ENCODE data around the gene RAB11FIP4.

RAB11FIP4 gene

GRCh38 chr17:31386542-31387075 is 4.9 kb upstream of the RAB11FIP4 start:
- DNase-seq (ENCODE audit: low spot score): no peak

DNA sequence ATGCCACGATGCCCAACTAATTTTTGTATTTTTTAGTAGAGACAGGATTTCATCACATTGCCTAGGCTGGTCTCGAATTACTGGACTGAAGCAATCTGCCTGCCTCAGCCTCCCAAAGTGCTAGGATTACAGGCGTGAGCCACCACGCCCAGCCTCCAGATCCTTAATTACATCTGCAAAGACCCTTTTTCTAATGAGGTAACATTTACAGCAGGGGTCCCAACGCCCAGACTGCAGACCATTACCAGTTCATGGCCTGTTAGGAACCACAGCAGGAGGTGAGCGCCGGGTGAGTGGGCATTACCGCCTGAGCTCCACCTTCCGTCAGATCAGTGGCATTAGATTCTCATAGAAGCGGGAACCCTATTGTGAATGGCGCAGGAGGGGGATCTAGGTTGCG is 4.0 kb upstream of the RAB11FIP4 start:
- no peak for DNase-seq (ENCODE audit: low spot score)

- no peak for DNase-seq (ENCODE audit: low spot score)
Measured at GRCh38 chr17:31388351-31388750, 3.1 kb upstream of the RAB11FIP4 start.

DNA sequence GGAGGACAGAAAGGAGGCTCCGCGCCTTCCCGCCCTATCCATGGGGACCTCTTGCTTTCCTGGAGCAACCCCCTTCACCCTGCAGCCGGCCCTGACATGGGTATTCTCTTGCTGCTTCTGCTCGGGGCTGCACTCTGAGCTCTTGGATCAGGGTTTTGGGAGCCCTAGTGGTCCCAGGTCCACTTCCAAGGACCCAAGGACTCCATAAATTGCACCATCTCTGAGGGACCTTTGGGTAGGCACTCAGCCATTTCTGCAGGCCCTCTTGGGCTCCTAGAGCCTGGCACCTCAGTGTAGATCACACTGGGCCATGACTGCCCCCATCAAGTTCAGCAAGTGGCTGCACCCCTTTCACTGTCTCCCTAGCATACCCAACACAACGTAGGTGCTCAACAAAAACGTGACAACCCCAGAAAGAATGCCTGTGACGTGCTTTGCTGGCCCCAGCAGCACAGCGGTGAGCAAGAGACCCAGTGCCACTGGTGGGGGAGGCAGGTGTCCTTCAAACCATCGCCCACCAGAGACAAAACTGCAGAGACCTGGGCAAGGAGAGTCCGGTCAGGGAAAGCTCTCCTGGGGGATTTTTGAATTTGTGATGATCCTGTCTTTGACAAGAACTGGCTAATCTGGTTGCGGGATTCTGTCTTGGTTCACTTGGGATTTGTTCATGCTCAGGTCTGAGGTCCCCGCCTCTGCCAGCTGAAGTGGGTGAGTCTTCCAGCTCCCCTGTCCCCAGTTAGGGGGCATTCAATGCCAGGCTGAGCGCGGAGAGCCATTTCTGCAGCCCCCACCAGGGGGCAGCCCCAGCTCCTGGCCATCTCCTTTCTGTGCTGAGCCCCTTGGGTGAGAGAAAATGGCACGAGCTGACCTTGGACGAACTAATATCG is 2.5 kb upstream of the RAB11FIP4 start:
- peak; percentile 31 for DNase-seq (ENCODE audit: low spot score)

DNA sequence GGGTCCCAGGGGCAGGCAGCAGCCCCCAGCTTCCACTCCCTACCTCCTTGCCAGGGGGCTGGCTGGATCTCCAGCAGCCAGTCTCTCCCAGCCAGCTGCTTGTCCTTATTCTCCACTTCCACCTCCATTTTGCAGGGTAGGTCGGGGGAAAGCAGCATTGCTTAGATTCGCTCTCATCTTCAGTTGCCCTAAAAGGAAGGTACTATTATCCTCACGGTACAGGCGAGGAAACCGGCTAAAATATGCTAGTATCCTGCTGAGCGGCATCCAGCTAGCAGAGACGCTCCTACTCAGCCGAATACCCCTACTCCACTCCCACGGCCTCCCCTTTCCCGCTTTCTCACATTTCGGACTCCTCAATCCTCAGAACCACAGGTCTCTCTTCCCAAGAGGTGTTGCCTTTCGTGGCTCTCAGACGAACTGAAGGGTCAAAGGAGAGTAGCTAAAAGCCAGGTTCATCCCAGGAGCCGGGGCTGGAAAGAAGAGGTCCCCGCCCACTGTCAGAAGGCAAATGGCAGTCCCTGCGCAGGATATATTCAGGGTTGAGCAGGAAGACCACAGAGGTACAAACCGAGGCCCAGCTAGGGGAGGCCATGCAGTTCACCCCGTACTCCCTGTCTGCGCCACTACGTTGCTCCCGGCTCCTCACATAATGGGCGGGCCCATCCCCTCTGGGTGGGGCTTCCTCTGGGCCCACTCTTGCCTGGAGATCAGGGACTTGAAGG is 1.7 kb upstream of the RAB11FIP4 start:
- no peak for DNase-seq (ENCODE audit: low spot score)

- no peak for DNase-seq (ENCODE audit: low spot score)
Measured at GRCh38 chr17:31390426-31390747, 1.1 kb upstream of the RAB11FIP4 start.

DNA sequence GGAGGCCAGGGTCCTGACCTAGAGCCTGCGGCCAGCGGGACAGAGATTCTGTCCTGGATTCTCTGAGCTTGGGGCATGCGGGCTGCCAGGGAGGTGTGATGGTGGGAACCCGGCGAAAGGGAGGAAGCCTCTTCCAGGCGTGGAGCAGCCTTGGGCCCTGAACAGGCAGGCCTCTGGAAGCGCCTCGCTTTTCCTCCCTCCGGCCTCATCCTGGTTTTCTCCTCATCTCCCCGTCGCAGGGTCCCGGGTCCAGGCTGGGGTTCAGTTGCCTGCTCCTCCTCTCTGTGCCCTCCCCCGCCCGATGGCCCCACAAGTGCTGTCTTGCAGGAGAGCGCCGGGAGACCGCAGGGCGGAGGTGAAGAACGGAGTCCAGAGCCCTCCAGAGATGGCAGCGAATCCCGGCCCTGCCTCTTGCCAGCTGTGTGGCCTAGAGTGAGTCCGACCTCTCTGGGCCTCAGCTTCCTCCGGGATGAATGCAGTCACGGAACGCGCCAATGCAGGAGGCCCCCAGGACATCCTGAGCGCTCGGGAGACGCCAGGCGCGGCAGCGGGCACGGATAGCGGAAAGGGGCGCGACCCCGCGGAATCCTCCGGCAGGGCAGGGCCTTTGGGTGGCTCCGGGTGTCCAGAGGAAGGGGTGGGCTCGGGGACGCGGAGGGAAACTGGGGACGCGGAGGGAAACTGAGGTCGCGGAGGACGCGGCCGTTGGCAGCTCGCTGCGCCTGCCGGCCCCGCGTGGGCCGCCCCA is 553 bp upstream of the RAB11FIP4 start:
- DNase-seq (ENCODE audit: low spot score): no peak

GRCh38 chr17:31392002-31392855 is 754 bp downstream of the RAB11FIP4 start:
- no peak for DNase-seq (ENCODE audit: low spot score)

GRCh38 chr17:31392856-31393748 is 1.6 kb downstream of the RAB11FIP4 start:
- no peak for DNase-seq (ENCODE audit: low spot score)

- no peak for DNase-seq (ENCODE audit: low spot score)
Measured at GRCh38 chr17:31393749-31394146, 2.3 kb downstream of the RAB11FIP4 start.

DNA sequence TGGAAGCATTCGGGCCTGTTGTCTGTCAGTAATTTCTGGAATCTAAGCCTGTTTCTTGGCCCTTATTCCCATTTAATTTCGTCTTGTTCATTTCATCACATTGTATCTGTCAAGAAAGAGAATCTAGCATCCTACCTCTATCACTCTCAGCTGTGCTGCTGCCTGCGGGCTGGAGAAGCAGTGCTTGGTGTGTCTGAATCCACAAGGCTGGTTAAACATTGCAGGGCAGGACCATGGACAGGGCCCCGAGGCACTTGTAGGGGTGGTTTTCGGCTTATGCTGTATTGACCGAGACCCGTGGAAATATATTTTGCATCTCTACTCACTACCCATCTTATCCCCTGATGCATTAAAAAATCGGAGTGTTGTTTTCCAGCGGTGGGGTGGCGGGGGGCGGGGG is 3.1 kb downstream of the RAB11FIP4 start:
- DNase-seq (ENCODE audit: low spot score): no peak

GRCh38 chr17:31397256-31397939 is 5.9 kb downstream of the RAB11FIP4 start:
- DNase-seq (ENCODE audit: low spot score): no peak

GRCh38 chr17:31398381-31399311 is 7.2 kb downstream of the RAB11FIP4 start:
- no peak for DNase-seq (ENCODE audit: low spot score)

DNA sequence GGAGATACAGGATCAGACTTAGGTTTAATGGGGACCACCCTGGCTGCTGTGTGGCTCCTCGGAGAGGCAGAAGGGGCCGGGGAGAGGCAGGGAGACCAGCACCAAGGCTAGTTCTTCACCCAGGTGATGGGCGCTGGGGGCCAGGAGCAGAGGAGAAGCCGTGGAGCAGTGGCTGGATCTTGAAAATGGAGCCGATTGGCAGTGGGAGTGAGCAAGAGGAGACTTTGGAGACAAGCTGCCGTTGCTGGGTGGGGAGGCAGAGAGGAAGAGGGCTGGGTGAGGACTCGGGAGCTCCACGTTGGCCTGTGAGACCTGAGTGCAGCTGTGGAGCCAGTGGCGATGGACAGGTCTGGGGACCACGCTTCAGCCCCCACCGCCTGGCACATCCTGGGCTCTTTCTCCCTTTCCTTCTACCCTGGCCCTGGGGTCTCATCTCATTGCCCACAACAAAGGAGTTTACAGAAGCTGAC is 9.0 kb downstream of the RAB11FIP4 start:
- no peak for DNase-seq (ENCODE audit: low spot score)

DNA sequence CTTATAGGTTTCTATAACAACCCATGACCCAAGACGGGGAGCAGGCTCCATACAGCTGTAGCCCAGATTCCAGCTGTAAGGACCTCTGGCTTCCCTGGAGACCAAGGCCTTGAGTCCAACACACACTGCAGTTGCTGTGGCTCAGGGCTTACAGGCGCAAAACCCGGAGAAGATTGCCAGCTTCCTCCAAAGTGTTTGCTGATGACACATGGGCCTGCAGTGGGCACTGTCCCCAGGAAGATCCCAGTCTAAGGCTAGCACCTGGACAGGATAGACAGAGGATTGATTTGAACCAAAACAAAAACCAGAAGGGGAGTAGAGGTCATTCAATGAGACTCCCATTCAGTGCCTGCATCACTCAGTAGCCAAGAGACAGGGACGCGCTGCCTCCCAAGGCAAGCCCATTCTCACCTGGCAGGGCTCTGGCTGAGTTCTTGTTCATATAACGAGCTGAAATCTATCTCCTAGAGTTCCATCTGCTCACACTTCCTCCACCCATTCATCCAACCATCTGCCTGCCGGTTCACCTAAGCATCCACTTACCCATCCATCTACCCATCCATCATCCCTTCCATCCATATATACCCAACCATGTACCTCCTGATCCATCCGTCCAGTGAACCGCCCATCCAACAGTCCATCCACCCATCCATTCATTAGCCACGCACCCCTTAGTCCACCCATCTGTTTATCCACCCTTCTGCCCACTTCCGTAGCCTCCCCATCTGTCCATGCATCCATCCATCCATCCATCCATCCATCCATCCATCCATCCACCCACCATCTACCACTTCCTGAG is 10.2 kb downstream of the RAB11FIP4 start:
- DNase-seq (ENCODE audit: low spot score): no peak

DNA sequence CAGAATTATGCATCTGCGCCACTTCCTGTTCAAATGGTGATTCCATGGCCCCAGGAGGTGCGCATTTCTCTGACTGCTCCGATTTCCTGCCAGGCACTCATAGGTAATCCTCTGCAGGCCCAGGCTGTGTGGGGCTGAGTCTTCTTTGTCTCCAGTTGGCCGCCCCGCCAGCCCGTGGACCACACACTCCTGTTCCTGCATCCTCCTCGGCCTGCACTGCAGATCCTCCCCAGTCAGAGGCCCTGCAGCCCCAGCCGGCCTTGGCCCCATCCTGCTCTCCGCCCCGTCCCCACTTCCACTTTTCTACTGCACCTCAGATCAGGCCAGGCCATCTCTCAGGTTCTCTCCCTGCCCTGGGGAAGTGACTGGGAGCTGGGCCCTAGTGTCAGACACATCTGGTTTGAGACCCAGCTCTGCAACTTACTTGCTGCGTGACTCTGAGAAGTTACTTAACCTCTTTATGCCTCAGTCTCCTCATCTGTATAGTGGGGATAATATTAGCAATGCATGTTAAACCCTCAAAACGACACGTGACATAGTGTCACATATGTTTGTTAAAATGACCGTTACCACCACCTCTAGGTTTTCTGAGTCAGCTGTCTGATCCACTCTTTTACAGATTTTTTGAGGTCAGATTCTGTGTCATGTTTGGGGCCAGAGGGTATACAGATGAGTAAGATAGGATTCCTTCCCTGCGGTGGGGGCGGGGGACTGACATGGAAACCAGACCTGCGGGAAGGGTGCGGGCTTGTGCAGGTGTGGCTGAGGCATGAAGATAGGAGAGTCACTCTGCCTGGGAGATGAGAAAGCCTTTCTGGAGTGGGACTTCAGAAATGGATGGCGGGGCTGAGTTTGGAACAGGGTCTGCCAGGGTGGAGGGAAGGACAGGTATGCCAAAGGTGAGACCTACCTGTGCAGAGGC is 12.8 kb downstream of the RAB11FIP4 start:
- no peak for DNase-seq (ENCODE audit: low spot score)

DNA sequence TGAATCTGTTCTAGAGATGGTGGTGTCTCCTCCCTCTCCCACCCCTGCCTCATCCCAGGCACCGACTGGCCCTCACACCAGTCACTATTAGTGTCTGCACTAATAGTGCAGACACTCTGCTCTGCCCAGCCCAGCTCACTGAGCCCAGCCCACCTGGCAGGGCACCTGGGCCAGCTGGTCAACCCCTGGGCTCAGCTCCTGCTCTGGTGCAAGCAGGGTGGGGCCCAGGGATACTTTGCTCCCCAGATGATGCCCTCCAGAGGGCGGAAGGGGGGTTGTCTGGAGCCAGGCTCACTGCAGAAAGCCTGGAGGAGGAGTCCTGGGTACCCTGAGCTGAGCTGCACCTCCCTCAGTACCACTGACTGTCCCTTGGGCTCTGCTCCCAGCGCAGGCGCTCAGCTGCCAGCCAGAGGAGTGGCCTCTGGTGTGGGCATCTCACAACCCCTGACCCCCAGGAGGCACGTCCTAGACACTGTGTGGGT is 14.5 kb downstream of the RAB11FIP4 start:
- no peak for DNase-seq (ENCODE audit: low spot score)

Measured in CD4-positive, alpha-beta T cell treated with Interleukin-15 for 4 hours (primary cell).